ENCODE measurements around the gene WHRN.
A peak's percentile ranks its signal among the peaks of the same experiment; 100 is the strongest.

Gene WHRN

DNA sequence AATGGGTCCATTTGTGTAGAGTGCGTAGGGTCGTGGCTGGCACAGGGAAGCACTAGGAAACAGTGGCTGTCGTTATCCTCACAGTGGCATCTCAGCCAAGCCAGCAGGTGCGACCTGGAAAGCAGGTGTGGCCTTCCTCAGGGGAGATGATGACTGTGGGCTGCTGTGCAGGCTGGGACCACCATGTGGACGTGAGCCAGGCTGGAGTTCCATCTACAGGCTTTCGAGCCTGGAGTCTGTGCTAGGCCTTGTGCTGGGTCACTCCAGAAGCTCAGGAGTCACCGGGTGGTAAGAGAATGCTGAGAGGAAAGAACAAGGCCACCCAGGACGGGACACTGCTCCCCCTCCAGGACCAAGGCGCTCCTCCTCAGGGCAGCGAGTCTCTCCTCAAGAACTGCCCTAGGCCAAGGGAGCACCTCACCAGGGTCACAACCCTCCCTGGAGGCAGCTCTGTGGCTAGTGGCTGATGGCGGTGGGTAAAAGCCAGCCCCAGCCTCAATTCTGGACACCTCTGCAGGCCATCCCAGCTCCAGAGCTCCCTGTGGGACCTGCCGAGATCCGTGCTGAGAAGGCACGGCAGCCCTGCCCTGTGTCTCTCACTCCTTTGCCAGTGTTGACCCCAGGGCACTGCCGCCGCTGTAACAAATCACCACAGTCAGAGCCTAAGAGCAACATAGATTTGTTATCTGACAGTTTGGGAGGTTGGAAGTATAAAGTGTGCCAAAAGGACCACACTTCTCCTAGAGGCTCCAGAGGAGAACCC is 36.0 kb downstream of the WHRN start:
- no peak for DNase-seq

DNA sequence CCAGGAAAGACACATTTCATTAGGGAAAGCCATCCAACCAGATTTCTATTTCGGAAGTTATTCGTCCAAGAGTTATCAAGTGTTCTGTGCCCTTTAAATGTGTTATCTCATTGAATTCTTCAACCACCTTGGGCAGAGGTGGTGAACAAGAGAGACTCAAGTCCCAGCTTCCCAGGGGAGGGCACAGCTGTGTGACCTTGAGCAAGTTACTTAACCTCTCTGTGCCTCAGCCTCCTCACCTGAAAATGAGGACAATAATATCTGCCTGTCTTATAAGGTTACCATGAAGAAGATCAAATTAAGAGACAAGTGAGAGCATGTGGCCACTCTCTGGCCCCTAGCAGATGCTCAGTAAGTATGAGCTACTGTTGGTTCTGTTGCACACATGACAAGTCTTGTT is 37.4 kb downstream of the WHRN start:
- no peak for DNase-seq

DNA sequence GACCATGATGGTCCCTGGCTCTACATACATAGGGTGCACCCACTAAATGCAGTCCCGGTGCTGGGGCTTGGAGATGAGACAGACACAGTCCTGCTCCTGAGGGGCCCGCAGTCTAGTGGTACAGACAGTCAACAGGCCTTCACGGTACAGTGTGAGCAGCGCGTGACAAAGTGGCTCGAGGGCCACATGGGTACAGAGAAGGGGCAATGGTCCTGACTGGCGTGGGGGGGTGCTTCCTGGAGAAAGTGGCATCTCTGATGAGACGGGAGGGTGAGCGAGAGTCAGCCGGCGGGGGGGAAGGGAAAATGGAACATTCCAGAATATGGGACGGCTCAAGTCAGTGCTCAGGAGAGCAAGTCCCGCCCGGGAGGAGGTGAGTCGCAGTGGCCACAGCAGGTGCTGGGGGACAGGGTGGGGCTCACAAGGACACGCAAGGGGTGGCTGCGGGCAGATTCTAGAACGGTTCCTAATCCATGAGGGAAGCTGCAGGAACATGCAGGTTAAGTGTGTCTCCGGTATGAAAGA is 38.0 kb downstream of the WHRN start:
- DNase-seq: no peak

DNA sequence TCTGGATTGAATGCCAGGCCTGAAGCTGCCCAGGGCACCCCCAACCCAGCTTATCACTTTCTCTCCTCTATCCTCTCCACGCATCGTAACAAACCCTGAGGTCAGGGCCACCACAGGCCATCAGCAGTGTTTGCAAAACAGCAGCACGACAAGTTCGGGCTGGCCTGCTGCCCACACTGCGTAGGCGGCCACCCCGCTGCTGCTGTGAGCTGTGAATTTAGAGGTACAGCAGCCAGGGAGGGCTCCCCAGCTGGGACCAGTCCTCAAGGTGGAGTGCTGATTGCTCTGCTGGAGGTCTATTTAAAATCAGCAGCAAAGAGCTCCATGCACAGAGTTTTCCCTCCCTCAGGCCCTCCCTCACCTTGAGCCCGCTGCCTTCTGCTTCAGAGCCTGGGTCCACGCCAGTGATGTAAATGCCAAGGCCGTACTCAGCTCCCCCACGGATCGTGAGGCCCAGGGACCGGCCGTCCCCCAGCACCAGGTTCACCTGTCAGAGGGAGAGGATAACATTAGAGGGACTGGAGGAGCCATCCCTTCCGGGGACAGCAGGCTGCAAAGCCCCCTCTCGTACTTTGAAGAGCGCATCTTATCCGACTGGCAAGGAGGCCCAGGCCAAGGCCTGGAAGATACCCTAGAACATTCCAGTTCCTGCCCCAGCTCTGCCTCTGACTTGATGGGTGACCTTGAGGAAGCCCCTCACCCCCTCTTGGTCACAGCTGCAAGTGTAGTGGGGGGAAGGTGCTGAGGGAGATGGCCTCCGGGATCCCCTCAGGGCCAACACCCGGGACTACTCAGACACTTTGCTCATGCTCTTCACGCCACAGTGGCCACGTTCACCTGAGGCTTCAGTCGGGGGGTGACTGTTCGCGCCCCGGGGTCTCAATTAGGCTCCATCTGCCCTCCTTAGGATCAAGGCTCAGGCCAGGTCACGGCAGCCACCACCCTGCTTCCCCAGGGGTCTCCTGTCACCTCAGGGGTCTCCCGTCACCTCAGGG is 39.1 kb downstream of the WHRN start:
- DNase-seq: no peak

DNA sequence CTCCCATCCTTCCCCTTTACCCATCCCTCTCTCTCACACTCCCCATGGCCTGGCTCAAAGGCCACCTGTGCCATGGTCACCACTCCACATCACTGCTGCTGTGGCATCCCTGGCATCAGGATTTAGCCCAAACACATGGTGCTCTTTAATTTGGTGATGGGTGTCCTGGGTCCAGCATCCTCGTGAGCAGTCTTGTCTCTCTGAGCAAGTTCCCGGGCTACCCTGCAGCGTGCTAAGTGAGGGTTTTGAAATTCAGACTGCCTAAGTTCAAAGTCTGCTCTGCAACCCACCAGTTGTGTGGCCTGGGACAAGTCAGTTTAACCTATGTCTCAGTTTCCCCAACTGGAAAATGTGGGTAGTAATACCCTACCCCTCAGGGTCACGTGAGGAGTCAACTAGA is 39.9 kb downstream of the WHRN start:
- DNase-seq: no peak

DNA sequence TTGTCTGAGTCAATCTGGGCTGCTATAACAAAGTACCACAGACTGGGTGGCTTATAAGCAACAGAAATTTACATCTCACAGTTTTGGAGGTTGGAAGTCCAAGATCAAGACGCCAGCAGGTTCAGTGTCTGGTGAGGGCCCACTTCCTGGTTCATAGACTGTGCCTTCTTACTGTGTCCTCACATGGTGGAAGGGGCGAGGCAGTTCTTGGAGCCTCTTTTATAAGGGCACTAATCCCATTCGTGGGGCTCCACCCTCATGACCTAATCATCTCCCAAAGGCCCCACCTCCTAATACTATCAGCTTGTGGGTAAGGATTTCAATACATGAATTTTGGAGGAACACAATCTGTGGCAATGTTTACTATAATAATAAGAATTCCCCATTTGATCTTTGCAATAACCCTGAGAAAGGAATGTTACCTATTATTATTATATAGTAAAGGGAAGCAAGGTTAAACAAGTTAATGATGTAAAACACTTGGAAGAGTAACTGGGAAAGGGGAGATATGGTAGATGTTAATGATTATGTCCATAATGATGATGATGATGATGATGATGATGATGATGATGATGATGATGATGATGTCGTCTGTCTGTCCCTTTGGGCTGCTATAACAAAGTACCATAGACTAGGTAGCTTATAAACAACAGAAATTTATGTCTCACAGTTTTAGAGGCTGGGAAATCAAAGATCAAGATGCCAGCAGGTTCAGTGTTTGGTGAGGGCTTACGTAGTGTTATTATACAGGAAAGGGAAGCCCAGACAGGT is 40.8 kb downstream of the WHRN start:
- no peak for DNase-seq

DNA sequence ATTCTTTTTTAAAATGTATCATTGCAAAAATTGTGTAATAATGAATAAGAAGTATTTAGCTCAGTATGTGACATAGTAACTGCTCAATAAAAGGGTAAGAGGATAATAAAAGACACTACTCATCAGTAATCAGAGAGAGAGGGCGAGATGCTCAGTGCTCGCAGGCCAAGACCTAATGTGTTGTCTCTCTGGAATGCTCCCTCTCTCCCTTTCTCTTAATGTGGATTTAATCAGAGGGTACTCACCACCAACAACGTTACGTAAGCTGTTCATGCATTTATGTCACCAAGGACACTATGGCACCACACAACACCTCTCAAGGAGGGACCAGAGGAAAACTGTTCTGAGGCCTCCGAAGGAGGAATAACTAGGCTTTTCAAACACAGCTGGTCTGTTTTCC is 42.5 kb downstream of the WHRN start:
- DNase-seq: no peak

DNA sequence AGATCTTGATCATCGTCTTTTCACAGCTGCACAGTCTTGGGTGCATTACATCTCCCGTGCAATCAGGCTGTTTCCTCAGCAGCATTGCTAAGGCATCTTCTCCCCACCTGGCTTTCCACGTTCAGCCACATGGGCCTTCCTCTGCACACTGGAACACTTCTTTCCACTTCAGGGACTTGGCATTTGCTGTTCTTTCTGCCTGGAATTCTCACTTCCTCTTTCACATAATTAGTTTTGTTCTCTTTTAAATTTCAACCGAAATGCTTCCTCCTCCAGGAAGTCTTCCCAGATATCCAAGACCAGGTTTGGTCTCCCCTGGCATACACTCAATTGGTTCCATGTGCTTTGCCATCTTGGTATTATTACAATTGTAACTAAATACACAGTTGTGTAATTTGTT is 43.8 kb downstream of the WHRN start:
- DNase-seq: no peak

DNA sequence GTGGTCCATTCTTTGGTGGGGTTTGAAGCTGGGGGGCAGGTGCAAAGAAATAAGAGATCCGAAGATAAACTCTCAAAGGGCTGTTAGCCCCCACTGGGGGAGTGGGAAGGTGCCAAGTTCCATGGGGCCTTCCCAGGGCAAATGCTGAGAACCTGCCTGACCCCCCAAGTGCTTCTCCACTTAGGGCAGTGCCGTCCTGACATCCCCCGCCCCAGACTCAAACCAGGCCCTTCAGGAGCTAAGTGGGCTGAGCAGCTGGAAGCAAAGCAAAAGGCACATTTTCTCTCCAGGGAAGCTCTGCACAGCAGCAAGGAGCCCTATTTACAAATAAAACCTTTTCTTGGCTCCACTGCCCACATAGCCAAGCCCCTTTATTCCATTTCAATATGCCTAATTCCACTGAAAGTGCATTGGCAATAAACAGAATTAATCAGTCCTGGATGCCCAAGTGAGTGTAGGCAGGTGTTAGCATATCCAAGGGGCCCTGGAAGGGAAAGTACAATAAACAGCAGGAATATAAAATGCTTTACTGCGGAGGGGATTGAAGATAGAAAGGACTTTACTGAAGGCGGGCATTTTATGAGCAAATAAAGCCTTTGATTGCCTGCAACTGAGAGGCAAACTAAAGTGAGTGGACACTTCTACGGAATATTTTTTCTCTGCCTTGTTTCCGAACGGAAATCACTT is 44.6 kb downstream of the WHRN start:
- DNase-seq: no peak

GRCh38 chr9:114459464-114459863 is 45.8 kb downstream of the WHRN start:
- no peak for DNase-seq

DNA sequence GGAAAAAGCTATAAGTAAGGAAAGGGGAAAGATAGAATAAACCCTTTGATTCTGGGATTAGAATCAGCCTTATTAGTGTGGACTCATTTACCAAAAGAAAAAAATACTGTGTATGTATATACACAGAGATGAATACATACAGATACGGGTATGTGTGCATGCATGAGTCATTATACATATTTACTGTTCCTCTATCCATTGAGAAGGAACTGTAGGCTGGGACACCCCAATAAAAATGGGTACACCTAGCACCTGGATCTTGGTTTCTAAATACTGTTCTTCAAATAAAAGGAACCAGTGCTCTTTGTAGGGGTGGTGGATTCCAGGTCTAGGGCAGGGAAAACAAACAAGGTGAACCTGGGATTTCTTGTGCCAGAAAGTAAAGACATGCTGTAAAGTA is 48.3 kb downstream of the WHRN start:
- no peak for DNase-seq

GRCh38 chr9:114454652-114455051 is 50.6 kb downstream of the WHRN start:
- no peak for DNase-seq

DNA sequence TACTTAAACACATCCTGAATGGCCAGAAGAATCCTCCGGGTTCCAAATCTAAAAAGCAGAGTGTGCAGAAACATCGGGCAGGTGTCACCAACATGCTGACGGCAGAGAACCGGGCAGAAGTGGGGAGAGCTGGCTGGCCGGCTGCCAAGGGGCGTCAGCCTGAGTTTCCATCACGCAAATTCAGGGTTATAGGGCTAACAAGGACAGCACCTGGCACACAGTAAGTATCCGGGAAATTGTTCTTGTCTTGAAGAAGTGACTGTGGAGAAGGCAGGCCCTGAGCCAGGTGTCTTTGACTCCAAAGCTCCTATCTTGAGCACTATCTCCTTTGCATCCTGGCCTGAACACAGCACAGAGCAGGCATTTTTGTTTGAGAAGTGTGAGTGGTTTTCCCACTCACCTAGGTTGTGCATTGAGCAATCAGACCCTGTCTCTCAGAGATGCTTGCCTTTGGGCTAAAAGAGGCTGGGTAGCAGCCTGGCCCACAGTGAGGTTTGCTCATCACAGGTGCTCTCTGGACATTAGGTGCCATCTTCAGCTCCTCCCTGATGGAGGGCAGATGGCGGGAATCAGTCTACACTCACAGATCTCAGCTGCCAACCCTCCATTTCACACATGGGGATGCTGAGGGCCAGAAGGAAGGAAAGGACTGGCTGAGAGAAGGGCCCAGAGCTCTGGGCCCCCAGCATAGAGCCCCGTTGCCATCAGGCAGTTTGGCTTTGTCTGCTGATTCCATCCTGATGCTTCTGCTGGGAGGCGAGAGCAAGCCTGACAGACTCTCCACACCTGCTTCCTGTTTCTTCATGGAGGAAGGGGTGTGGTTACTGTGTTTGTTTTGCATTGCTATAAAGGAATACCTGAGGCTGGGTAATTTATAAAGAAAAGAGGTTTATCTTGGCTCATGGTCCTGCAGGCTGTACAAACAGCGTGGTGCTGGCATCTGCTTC is 52.8 kb downstream of the WHRN start:
- no peak for DNase-seq

- DNase-seq: no peak
Observed at GRCh38 chr9:114451707-114452031, 53.6 kb downstream of the WHRN start.

DNA sequence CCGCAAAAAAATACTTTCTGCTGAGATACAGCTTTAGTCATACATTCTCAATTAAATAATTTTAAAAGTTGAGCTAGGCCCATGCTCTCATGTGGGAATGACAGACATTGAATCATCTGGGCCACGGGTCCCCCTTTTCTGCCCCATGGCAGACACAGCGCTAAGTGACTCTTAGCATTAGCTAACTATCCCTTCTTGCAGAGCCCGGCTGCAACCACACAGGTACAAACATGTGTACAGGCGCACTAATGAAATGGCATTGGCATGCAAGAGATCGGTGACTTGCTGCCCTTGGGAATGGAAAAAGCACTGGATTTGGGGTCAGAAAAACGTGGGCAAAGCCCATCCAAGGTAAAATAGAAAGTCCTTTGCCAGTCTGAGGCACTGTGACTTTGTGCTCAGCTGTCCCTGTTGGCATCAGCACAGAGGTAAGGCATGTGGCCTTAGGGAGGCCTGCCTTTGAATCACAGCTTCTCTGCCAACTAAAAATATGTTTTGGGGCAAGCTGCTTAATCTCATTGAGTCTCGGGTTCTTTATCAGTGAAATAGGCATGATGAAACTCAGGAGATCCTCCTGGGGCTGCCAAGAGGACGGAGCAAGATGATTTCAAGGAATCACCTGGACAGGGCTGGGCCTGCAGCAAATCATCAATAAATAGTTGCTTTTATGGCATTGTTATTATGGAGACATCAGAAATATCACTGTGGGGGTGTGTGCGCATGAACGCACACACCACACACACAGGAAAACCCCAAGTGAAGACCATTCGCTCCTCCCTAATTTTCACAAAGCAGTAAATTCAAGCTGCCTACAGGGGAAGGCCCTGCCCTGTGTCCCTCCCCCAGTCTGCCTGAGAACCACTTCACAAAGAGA is 54.2 kb downstream of the WHRN start:
- no peak for DNase-seq

DNA sequence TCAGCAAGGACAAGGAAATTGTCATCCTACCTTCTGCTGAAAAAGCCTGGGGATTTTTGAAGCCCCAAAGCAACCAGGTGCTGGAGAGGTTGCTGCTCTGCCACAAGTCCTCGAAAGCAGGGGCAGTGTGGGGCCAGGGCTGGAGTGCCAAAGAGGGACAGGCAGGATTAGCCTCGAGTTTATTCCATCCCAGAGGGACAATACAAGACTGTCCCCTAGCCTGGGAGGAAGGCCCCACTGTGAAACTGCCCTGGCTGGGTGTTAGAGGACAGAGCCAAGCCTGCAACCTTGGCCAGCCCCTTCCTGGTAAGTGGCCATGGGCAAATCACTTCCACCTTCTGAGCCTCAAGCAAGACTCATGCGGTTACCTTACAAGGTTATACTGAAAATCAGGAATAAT is 55.1 kb downstream of the WHRN start:
- no peak for DNase-seq

GRCh38 chr9:114449236-114449635 is 56.0 kb downstream of the WHRN start:
- DNase-seq: no peak

DNA sequence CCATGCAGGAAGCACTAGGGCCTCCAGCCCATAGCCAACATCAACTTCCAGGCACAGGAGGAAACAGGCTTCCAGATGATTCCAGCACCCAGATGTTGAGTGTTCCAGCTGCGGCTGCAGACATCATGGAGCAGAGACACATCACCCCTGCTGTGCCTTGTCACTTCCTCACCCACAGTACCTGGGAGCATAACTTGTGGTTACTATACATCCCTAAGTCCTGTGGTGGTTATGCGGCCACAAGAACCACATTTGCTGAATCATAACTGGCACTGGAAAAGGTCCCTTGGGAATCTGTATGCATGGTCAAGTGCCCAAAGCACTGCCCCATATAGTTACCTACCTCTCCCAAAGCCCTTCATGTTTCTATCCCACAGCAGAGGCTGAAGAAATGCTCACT is 56.6 kb downstream of the WHRN start:
- DNase-seq: no peak

DNA sequence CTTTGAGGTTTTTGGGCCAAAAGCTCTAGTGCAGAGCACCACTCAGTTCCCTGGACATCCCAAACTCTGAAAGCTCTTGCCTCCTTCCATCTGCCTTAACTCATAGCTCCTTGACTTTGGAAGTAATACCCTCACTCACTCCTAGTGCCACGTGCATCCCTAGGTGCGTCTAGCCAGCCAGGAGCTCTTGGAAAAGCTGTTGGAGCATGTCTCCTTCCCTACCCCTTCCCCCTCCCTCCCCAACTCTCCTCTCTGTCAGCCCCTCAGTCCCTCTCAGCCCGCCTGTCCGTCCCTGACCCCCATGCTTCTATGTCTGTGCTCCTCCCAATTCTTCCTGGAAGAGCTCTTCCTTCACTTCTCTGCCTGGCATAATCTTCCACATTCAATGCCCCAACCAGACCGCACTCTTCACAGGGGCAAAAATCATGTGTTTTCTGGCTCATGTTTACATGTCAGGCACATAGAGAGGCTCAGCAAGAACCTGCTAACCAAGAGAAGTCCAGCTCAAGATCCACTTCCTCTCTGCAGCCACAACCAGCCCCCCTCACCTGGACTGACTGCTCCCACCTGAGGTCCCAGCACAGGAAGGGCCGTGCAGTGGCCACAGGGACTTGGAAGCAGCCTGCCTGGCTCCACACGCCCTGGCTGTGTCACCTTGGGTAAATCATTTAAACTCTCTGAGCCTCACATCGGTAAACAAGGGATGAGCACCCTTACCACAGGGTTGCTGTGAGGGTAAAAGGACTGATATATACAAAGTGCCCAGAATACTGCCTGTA is 58.4 kb downstream of the WHRN start:
- no peak for DNase-seq

DNA sequence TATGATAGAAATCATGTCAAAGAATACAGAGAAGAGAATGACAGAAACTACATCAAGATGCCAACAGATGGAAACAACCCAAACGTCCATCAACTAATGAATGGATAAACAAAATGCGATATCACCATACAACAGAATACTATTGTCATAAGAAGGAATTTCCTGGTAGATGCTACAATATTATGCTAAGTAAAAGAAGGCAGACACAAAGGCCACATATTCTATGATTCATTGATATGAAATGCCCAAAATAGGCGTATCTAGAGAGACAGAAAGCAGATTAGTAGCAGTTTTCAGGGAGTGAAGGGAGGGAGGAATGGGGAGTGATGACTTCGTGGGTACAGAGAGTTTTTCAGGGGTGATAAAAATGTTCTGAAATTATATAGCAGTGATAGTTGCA is 59.2 kb downstream of the WHRN start:
- DNase-seq: peak in 1 of 2 experiments; percentile 13

Measured in SW 1271 (cell line).